Umbilical cord (tissue), 2 donors: ENCODE measurements around the gene SLC39A11. TPM values are rescaled to one million over a fixed set of nuclear protein-coding genes. Genes with fewer than 3 reads are reported as not detected.
"Not testable (repeated sequence)": the region's sequence is repeated elsewhere in the genome, so short reads cannot be mapped to it uniquely, and the experiment has no call there.

Source experiments
- DNase-seq: peaks from one replicate; pipeline ENCODE4 v3.0.0-alpha.2; 2015; ENCODE audit warnings: low spot score
- total RNA-seq: library from RNA; depleted of rRNA; stranded (reverse); fragments of >200 nt; gene quantifications from one replicate; pipeline ENCODE4 v1.2.3, GENCODE V29; 2014; ENCODE audit warnings: low replicate concordance; ENCODE audit not compliant: insufficient read depth

SLC39A11 gene
- total RNA-seq, 1 donor from 2014 or later = 11.6 TPM

DNA sequence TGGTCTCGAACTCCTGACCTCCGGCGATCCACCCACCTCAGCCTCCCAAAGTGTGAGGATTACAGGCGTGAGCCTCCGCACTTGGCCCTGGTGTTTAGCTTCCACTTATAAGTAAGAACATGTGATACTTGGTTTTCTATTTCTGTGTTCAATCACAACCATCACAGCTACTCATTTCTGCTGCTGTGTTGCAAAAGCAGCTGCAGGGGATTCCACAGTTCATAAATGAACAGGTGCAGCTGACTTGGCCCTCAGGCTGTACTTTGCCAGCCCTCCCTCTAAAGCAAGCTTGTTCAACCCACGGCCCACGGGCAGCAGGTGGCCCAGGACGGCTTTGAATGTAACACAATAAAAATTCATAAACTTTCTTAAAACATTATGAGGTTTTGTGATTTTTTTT lies 79.2 kb downstream of the SLC39A11 start:
- DNase-seq = no peak

DNA sequence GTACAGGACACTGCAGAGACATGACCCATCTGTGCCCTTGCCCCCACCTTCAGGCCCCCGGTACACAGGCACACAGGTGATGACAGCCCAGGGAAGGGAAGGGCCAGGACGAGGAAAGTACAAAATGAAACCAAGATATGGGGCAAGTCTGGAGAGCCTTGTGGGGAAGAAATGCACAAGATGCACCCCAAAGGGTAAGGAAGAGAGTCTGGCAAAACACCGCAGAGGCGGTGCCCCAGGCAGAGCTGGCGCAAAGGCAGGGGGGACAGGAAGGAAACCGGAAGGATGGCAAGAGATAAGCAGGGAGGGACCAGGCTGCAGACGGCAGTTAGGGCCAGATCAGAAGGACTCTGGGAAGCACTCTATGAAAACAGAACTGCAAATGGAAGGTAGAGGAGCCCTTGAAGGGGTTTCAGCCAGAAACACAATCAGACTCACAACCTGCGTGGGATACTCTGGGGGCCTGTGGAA lies 81.4 kb downstream of the SLC39A11 start:
- DNase-seq = no peak

DNA sequence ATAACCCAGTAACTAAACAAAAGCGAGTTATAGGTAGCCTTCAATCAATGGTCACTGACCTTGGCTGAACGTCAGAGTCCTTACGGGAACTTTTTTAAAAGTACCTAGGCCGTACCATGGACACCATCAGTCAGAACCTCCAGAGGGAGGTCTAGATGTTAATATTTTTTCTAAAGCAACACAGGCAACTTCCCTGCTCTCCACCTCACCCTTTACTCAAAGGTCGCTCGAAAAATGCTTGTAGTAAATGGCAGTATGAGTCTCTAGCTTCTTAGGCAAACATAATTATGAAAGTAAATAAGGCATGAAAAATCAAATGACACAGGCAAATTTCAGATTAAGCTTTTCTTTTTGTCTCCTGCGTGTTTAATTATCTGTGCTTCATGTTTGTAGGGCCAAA lies 82.1 kb downstream of the SLC39A11 start:
- no peak for DNase-seq

DNA sequence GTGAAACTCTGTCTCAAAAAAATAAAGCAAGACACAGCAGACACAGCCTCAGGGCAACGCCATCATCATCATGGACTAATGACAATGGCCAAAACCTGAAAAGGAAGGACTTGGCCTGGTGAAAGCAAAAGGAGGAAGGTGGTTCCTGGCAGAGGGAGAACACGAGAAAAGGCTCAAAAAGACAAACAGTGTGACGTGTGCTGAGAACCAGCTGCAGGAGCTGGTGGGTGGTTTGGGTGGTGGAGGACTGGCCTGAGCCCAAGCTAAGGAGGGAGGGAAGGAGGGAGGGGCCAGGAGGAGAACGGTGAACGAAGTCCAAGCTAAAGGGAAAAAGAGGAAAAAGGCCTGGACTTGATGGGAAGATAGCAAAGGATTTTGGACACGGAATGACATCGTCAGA lies 85.1 kb downstream of the SLC39A11 start:
- no peak for DNase-seq

DNA sequence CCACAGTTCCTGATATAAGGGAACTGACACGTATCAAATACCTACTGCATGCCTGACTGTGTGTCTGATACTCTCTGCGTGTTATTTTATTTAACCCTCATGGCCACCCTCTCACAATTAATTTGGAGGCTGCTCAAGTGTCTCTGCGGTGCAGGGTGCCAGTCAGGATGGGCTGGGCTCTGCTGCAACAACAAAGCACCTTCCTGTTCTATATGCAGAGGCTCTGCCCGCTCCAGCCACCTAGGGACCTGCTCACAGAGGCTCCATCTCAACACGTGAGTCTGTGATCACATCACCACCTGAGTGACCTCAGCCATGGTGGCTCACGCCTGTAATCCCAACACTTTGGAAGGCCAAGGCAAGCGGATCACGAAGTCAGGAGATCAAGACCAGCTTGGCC lies 87.1 kb downstream of the SLC39A11 start:
- DNase-seq = no peak

DNA sequence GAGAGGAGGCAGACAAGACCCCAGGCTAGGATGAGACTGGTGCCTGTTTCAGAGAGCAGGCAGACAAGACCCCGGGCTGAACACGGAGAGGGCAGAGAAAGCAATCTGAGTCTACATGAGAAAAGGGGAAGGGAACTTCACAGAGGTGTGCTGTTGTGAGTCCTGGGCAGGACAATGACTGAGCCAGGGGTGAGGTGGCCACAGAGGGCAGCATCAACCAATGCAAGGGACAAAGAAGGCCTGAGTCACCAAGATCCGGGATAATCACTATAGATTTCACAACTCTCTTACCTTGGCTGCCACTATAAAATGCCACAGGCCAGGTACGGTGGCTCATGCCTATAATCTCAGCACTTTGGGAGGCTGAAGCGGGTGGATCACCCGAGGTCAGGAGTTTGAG lies 89.0 kb downstream of the SLC39A11 start:
- no peak for DNase-seq

DNA sequence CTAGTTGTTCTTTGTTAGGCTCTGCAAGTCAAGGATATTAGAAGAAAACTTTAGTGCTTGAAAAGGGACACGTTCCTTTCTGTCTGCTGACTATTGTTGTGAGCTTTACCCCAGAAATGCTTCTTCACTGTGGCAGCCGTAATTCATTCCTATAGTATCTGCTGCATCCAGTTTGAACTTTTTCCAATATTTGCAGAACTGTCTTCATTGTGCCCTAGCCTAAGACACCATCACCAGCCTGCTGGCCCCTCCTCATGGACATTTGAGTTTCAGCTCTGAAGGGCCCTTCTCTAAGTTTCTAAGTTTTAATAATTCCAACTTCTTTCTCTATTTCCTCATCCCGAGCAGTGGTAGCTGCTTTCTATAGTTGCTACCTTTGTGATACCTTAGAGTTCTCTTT lies 91.7 kb downstream of the SLC39A11 start:
- no peak for DNase-seq

DNA sequence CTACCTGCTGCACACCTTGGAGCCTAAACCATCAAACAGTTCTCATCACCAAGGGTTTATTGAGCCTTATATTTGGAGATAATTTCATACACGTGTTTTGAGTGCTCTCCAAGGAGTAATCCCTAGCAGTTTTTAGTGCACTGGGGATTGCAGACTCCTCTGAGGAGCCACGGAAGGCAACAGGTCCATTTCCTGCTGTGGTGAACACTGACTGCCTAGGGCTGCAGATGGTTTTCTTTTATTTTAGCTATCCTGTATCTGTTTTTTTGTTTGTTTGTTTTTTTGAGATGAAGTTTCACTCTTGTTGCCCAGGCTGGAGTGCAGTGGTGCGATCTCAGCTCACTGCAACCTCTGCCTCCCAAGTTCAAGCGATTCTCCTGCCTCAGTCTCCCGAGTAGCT lies 93.0 kb downstream of the SLC39A11 start:
- not testable (repeated sequence) for DNase-seq

DNA sequence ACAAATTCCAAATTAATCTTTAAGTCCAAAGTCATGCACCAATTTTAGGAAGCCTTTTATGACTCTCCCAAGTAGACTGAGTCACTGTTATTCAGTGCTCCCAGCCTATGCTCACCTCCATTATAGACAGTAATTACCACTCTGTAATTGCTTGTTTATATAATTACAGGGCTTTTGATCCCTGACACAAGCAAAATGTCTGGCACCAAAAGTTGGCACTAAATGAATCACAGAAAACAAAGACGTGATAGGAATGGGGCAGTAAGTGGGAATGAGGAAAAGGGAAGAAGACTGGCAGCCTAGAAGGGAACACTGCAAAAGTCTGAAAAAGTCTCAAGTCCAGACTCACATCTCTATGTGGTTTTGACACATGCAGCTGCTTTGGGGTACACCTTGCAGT lies 94.1 kb downstream of the SLC39A11 start:
- DNase-seq = no peak

DNA sequence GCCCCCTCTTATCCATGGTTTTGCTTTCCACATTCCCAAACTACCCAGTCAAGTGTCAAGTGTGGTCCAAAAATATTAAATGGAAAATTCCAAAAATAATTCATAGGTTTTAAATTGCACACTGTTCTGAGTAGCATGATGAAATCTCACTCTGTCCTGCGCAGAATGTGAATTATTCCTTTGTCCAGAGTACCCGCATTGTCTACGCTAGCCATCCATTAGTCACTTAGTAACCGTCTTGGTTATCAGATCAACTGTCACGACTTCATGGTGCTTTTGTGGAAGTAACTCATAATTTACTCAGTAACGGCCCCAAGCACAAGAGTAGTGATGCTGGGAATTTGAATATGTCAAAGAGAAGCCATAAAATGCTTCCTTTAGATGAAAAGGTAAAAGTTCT lies 94.9 kb downstream of the SLC39A11 start:
- no peak for DNase-seq

DNA sequence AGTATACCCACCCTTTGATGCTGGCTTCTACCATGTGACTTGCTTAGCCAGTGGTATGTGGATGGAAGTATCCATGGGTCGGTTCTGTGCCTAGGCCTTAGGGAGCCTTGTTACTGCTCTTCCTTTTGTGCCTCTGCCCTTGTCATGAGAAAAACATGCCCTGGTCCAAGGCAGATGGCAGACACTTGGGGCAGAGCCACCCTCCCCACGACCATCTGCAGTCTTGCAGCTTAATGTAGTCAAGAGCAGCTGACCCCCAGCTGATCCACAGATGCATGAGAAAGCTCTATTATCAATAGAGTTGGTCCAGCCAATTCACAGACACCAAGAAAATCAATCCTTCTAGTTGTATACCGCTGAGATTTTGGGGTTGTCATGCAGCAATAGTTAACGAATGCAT lies 95.7 kb downstream of the SLC39A11 start:
- DNase-seq = no peak

DNA sequence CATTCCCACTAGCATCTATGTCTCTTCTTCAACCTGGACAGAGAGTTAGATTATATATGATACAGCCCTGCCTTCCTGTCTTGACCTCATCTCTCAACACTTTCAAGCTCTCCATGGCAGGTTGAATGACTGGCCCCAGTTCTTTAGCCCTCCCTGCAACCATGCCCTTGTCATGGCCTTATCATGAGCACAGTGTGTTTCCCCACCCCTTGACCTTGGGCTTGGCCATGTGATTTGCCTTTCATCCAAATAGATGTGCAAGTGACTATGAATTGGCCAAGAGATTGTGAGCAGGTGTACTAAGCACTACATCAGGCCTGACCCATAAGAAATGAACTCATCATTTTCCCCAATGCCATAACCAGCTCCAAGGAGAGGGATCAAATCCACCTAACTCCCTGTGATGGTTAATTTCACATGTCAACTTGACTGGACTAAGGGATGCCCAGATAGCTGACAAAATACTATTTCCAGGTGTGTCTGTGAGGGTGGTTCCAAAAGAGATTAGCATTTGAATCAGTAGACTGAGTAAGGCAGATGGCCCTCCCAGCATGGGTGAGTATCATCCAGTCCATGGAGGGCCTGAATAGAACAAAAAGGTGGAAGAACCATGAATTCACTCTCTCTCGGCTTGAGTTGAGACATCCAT lies 97.4 kb downstream of the SLC39A11 start:
- no peak for DNase-seq

DNA sequence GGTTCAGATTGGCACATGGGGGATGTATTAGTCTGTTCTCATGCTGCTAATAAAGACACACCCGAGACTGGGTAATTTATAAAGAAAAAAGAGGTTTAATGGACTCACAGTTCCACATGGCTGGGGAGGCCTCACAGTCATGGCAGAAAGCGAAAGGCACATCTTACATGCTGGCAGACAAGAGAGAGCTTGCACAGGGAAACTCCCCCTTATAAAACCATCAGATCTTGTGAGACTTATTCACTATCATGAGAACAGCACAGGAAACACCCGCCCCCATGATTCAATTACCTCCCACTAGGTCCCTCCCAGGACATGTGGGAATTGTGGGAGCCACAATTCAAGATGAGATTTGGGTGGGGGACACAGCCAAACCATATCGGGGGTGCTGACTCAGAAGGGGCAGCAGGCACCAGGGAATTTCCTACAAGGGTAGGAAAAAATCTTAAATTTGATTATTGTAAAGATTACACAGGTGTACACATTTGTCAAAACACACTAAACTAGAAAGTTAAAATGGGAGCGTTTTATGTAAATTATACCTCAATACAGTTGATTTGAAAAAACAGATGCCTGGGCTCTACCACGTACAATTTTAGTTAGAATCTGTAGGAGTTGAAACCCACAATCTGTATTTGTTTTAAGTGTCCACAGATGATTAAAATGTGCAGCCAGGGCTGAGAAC lies 99.6 kb downstream of the SLC39A11 start:
- not testable (repeated sequence) for DNase-seq

DNA sequence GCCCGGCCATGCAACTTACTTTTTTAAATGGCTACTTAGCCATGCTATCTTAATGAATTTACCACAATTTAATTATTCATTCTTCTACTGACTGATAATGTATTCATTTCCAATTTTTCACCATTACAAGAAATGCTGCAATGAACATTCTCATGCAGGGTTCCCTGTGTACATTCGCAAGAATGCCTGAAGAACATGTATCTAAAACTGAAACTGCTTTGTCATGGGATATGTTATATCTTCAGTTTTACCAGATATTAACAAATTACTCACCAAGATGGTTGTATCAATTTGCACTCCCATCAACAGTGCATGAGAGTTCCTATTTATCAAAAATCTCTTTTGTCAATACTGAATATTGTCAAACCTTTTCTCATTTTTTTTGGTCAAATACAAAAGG lies 100.8 kb downstream of the SLC39A11 start:
- no peak for DNase-seq

DNA sequence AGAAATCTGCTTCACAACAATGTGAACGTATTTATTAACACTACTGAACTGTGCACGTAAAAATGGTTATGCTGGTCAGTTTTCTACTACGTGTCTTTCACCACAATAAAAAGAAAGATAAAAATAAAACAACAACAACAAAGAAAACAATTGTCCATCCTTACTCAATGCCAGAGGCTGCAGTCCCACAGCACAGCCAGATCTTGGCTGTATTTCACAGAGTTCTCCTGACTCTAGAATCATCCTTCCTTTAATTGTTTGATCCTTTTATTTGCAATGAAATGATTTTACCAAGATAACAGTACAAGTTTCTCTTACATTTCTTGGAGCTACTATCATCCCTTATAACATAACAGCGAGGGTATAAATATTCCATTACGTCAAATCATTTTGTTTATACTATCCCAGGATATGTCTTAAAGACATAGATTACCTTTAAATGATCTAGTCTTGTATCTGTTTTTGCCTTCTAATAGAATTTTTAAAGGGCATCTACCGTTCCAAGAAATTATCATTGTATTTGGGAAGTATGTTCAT lies 103.3 kb downstream of the SLC39A11 start:
- no peak for DNase-seq

DNA sequence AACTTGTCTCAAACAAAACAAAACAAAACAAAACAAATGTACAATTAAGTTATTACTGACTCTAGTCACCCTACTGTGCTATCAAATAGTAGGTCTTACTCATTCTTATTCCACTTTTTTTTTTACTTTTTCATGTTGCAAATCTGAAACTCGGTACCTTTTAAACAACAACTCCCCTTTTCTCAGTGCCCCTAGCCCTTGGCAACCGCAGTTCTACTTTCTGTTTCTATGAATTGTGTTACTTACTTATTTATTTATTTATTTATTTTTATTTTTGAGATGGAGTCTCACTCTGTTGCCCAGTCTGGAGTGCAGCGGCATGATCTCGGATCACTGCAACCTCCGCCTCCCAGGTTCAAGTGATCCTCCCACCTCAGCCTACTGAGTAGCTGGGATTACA lies 104.0 kb downstream of the SLC39A11 start:
- no peak for DNase-seq

DNA sequence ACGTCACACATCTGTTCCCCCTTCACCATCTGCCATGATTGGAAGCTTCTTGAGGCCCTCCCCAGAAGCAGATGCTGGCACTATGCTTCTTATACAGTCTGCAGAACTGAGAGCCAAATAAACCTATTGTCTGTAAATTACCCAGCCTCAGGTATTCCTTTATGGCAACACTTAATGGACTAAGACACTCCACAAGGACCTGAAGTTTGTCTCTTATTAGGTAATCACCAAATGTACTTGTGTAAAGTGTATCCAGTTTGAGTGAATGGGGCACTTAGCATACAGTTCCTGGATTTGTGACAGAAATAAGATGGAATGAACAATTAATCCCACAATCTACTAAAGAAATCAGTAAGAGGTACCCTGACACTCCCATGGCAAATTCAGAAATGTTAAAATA lies 105.3 kb downstream of the SLC39A11 start:
- DNase-seq = no peak

DNA sequence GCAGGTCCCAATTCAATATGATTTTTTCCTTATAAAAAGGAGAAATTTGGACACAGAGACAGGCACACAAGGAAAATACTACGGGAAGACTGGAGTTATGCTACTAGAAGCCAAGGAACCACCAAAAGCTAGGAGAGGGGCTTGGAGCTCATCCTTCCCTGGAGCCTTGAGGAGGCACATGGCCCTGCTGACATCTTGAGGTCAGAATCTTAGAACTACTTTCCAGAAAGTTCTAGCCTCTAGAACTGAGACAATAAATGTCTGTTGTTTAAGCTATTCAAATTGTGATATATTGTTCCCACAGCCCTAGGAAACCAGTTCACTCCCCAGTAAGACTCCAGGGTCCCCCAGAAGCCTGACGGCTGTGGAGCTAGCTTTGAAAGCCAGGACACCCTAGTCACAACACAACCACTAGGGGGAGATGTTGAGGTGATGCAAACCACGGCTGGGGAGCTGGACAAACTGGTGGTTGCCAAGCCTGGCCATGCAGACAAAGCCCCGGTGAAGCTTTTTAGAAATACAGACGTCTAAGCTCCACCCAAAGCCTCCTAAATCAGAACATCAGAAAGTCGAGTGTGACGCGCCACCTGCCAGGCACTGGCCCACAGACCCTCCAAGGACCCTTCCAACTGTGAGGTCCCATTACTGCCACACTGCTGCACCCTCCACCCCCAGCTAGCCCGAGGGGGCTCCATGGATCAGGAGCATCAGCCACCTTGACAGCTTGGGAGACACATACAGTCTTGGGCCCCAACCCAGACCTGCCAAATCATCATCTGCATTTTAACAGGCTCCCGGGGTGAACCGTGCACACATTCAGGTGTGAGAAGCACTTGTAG lies 106.4 kb downstream of the SLC39A11 start:
- DNase-seq = peak; percentile 53

DNA sequence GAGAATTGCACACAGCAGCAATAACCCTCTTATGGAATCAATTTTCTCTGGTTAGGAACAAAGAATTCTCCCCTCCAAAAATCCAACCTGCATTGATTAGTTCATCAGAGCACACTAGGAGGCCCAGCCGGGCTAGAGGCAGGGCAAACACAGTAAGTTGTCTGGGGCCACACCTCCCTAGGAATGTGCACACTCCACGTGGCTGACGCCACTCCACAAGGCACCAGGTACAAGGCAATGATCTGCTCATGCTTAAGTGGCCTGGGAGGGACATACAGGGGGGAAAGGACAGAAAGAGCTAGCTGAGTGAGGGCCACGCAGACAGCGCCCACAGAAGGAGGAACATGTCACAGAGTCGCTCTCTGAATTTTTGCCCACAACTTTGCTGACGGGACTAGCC lies 107.6 kb downstream of the SLC39A11 start:
- DNase-seq = no peak

DNA sequence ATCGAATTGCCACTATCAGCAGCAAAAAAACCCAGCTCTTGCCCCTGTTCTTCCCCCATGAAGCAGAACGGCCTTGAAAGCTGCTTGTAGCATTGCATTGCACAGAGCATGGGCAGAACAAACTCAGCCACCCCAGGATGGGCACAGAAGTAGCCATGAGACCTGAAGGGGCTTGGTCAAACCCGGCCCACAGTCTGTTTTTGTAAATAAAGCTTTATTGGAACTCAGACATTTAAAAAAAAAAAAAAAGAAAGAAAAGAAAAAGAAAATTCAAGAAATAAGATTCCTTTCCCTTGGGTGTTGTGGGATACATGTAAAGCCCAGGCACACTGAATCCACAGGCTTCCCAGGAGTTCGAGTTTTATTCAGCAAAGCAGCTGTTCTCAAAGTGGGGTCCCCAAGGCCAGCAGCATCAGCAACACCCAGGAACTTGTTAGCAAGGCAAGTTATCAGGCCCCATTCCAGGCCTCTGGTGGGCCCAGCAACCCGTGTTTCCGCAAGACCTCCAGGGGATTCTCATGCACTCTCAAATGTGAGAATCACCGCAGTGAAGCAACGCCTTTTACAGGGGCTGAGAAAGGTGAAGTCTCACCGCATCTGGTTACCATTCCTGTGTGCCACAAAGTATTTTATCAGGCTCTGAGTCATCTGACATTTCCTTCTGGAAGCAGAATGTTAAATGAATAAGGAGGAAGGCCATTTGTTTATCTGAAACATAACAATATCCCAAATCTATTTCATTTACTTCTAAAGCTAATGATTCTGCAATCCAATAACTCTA lies 108.2 kb downstream of the SLC39A11 start:
- no peak for DNase-seq

DNA sequence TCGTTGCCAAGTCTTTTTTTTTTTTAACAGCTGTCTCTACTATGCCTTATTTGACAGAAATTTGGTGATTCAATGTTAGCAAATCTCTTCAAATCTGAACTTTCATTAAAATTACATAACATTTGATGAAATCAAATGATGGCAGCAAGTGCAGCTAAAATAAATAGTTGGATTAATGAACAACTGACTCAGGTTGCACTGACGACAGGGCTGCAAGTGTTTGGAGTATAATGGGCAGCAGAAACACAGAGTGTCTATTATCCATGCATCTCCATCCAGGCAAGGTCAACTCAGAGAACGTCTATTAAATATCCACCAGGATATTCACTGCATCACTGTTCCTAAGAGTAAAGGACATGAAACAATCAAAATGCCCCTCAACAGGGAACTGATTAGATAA lies 109.8 kb downstream of the SLC39A11 start:
- DNase-seq = no peak
